Stomach (tissue), 4 donors: Measurements from ENCODE around the gene TECTB.

Experiments
- EP300 ChIP-seq: sonication (generic); formaldehyde crosslinking; IDR thresholded peaks from one replicate; pipeline ENCODE4 v1.6.1; 2017; ENCODE audit warnings: antibody characterized with exemption
- POLR2A ChIP-seq, 4 donors: fragments of 450-650 bp; IDR thresholded peaks; one replicate each; pipeline ENCODE4 v1.6.1; 2016; ENCODE audit warnings: antibody characterized with exemption in 4 of 4, control low read depth in 2 of 4, mild to moderate bottlenecking in 1 of 4, moderate library complexity in 1 of 4
- POLR2AphosphoS5 ChIP-seq, 3 donors: sonication (generic); formaldehyde crosslinking; IDR thresholded peaks; one replicate each; pipeline ENCODE4 v1.6.1; 2016; ENCODE audit warnings: antibody characterized with exemption in 3 of 3
- TF ChIP-seq, protein P1 (sequence below), 7 experiments: fragments of 450-650 bp in 4 of 7; fragments of 200-600 bp in 3 of 7; sonication (generic) in 3 of 7; IDR thresholded peaks; one replicate each; pipeline ENCODE4 v1.5.1; 2016 to 2019; ENCODE audit warnings: antibody characterized with exemption in 7 of 7, control low read depth in 2 of 7, mild to moderate bottlenecking in 1 of 7

GRCh38 chr10:112303528-112303927, 20.3 kb downstream of the TECTB start:
- TF ChIP-seq, protein P1, sequence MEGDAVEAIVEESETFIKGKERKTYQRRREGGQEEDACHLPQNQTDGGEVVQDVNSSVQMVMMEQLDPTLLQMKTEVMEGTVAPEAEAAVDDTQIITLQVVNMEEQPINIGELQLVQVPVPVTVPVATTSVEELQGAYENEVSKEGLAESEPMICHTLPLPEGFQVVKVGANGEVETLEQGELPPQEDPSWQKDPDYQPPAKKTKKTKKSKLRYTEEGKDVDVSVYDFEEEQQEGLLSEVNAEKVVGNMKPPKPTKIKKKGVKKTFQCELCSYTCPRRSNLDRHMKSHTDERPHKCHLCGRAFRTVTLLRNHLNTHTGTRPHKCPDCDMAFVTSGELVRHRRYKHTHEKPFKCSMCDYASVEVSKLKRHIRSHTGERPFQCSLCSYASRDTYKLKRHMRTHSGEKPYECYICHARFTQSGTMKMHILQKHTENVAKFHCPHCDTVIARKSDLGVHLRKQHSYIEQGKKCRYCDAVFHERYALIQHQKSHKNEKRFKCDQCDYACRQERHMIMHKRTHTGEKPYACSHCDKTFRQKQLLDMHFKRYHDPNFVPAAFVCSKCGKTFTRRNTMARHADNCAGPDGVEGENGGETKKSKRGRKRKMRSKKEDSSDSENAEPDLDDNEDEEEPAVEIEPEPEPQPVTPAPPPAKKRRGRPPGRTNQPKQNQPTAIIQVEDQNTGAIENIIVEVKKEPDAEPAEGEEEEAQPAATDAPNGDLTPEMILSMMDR (IDR thresholded peaks at IDR 0.05) = no peak
- no peak for TF ChIP-seq POLR2A (IDR thresholded peaks at IDR 0.05)
- no peak for TF ChIP-seq POLR2AphosphoS5 (IDR thresholded peaks at IDR 0.05)
- TF ChIP-seq EP300 = no peak
